Keratinocyte (primary cell): ENCODE data around the gene NRROS. TPM values are rescaled to one million over a fixed set of nuclear protein-coding genes. Genes with fewer than 3 reads are reported as not detected.

ENCODE experiments used
- DNase-seq: peaks from one replicate; pipeline ENCODE4 v3.0.0-alpha.2; 2011; ENCODE audit warnings: low read depth, missing footprints, low spot score
- FAIRE-seq: peaks from 2 replicates; lab custom pipeline; 2011; peaks lifted over from hg19 to GRCh38; lab: Jason Lieb, UNC
- H2AFZ ChIP-seq: 2 replicates; pipeline ENCODE4 v1.6.0; 2012; ENCODE audit warnings: low read length, control low read depth, inconsistent platforms; ENCODE audit not compliant: control insufficient read depth
- H3K27ac ChIP-seq: 2 replicates; pipeline ENCODE4 v1.5.1; 2011; ENCODE audit warnings: low read length; ENCODE audit not compliant: control insufficient read depth, insufficient read depth
- H3K27me3 ChIP-seq: 3 replicates; pipeline ENCODE4 v1.6.0; 2011; ENCODE audit warnings: low read length; ENCODE audit not compliant: control insufficient read depth, insufficient read depth; ENCODE audit errors: extremely low read depth
- H3K36me3 ChIP-seq, 2 experiments: 2 replicates in 1 of 2; 3 replicates in 1 of 2; pipeline ENCODE4 v1.5.1; 2011; ENCODE audit warnings: low read length in 2 of 2, mild to moderate bottlenecking in 1 of 2; ENCODE audit not compliant: control insufficient read depth in 2 of 2, insufficient read depth in 2 of 2; ENCODE audit errors: extremely low read depth in 1 of 2
- H3K4me1 ChIP-seq: 3 replicates; pipeline ENCODE4 v1.5.1; 2011; ENCODE audit warnings: low read length; ENCODE audit not compliant: control insufficient read depth, insufficient read depth; ENCODE audit errors: extremely low read depth
- H3K4me2 ChIP-seq: 3 replicates; pipeline ENCODE4 v1.6.0; 2011; ENCODE audit warnings: low read depth, low read length; ENCODE audit not compliant: control insufficient read depth, insufficient read depth; ENCODE audit errors: extremely low read depth
- H3K4me3 ChIP-seq, 3 experiments: fragments of 200-600 bp in 1 of 3; sonication (generic) in 1 of 3; 2 replicates in 2 of 3; 3 replicates in 1 of 3; pipeline ENCODE4 v1.5.1; 2011 to 2016; ENCODE audit warnings: low read length in 3 of 3, mild to moderate bottlenecking in 3 of 3, control low read depth in 2 of 3, inconsistent platforms in 1 of 3, low read depth in 1 of 3, mixed read lengths in 1 of 3, mixed run types in 1 of 3, moderate library complexity in 1 of 3; ENCODE audit not compliant: control insufficient read depth in 2 of 3, insufficient read depth in 2 of 3; ENCODE audit errors: extremely low read depth in 1 of 3
- H3K79me2 ChIP-seq: 2 replicates; pipeline ENCODE4 v1.6.0; 2012; ENCODE audit warnings: low read length; ENCODE audit not compliant: control insufficient read depth, insufficient read depth
- H3K9ac ChIP-seq: 3 replicates; pipeline ENCODE4 v1.6.0; 2011; ENCODE audit warnings: low read length; ENCODE audit not compliant: control insufficient read depth, insufficient read depth; ENCODE audit errors: extremely low read depth
- H3K9me1 ChIP-seq: 3 replicates; pipeline ENCODE4 v1.6.0; 2011; ENCODE audit warnings: low read length; ENCODE audit not compliant: control insufficient read depth, insufficient read depth; ENCODE audit errors: extremely low read depth
- H3K9me3 ChIP-seq: 2 replicates; pipeline ENCODE4 v1.5.1; 2012; ENCODE audit warnings: low read depth, low read length; ENCODE audit not compliant: control insufficient read depth
- H4K20me1 ChIP-seq: 3 replicates; pipeline ENCODE4 v1.6.0; 2011; ENCODE audit warnings: low read length; ENCODE audit not compliant: control insufficient read depth, insufficient read depth; ENCODE audit errors: extremely low read depth
- EZH2 ChIP-seq: IDR thresholded peaks from one replicate; pipeline ENCODE4 v1.6.1; 2012; ENCODE audit warnings: inconsistent platforms, mild to moderate bottlenecking, low read length, moderate library complexity
- dilution Hi-C: fragments of 300-500 bp; cut with MboI; formaldehyde crosslinking; loops from one replicate; pipeline ENCODE4 v1.7.0; 2020; ENCODE audit warnings: low sequenced_read_pairs; ENCODE audit not compliant: extremely low pct_ligation_motif_present
- polyA minus RNA-seq, 3 experiments: library from RNA; depleted of rRNA, polyadenylated mRNA; stranded (reverse); fragments of >200 nt; gene quantifications; 1 replicate in 1 of 3; 2 replicates in 1 of 3; 3 replicates in 1 of 3; pipeline ENCODE4 v1.2.3, GENCODE V29; 2011
- polyA plus RNA-seq, 5 experiments: library from polyadenylated mRNA; depleted of rRNA in 3 of 5; stranded (reverse) in 3 of 5; stranded (forward) in 1 of 5; unstranded in 1 of 5; fragments of >200 nt; gene quantifications; 1 replicate in 1 of 5; 2 replicates in 3 of 5; 3 replicates in 1 of 5; pipeline versions ENCODE4 v1.2.1 to v1.2.3, GENCODE V29; 2011 to 2012; ENCODE audit warnings: missing spikeins in 2 of 5, low read depth in 1 of 5, low replicate concordance in 1 of 5
- TF ChIP-seq, protein P1 (sequence below), 3 experiments: IDR thresholded peaks in 1 of 3; conservative IDR thresholded peaks in 1 of 3; optimal IDR thresholded peaks in 1 of 3; 2 replicates in 2 of 3; 3 replicates in 1 of 3; pipeline versions ENCODE3 to v1.5.1; 2011; ENCODE audit warnings: low read length in 3 of 3, mild to moderate bottlenecking in 3 of 3, moderate library complexity in 2 of 3, control low read depth in 1 of 3, inconsistent platforms in 1 of 3; ENCODE audit not compliant: insufficient read depth in 2 of 3; ENCODE audit errors: extremely low read depth in 1 of 3

The NRROS gene
- polyA plus RNA-seq (0.02 to 0.05 TPM (median 0.03 TPM) in 3 replicates), polyA minus RNA-seq (not detected in 3 replicates)
- not detected for polyA plus RNA-seq (2011; ENCODE audit: low read depth)
- 0.04 and 0.05 TPM in 2 replicates for polyA plus RNA-seq (2011; cell fraction: cytosol; rRNA removed)
- 0.09 and 0.16 TPM in 2 replicates for polyA plus RNA-seq (2011; cell fraction: nucleus; rRNA removed)
- polyA plus RNA-seq (2012; ENCODE audit: low replicate concordance), result 0.07 TPM in 1 of 2 replicates, not detected in the other
- polyA minus RNA-seq (2011; cell fraction: cytosol; rRNA and poly(A)+ RNA removed), result not detected
- not detected in 2 replicates for polyA minus RNA-seq (2011; cell fraction: nucleus; rRNA and poly(A)+ RNA removed)

DNA sequence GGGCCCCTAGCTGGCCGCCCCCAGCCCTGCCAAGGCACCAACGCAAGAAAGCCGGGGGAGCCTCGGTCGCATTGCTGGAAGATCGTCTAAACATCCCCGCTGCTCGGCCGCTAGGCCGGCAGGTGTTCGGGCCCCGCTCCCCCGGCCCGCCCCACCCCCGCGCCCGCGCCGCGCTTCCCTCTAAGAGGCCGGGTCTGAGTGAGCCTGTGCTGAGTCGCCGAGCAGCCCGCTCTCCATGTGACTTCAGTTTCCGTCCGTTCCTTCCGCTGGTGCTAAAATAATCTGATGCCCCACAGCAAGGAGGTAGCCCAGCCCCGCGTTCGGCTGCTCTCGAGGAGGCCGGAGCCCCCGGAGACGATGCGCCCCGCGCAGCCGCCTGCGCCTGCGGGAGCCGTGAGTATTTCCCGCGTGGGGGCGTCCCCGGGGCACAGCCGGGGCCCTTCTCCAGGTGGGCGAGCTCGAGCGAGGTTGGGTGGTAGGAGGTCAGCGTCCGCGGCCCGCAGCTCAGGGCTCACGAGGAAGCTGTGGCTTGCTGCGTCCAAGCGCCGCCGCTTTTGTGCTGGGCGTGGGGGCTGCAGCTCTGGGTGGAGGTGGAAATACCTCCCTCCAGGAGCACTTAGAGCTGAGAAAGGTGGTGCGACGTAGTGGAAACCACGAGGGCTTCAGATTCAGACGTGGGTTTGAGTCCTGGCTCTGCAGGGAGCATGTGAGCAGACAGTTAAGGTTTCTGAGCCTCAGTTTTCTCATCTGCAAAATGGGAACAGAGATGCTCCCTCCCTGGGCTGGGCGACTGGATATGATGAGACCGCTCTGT is at the start of gene NRROS:
TSS of gene NRROS (plus strand) at position 212 of the 814 bp plus-strand sequence. CDS start 14,846 bp downstream, outside the sequence.
- Histone ChIP-seq H3K4me1 (peaks cover 3% of the 10 kb centered on the region), H3K4me3 (peak within 1 kb of the TSS; percentile 27 to 50 (median 49)), H3K4me2 (peak within 1 kb of the TSS; percentile 78), H3K27me3 (peaks cover 51% of the 10 kb centered on the region), H3K9me3 (no peaks in the 10 kb centered on the region), H2AFZ (peak within 1 kb of the TSS; percentile 47), H3K9ac (no peak within 1 kb of the TSS), H4K20me1 (no peaks in the 10 kb centered on the region), H3K9me1 (no peaks in the 10 kb centered on the region), H3K79me2 (no peaks in the 10 kb centered on the region), H3K36me3 (no peaks in the 10 kb centered on the region), H3K27ac (no peak within 1 kb of the TSS)
- dilution Hi-C loops, result no loop called here
- DNase-seq (no peak), FAIRE-seq (no peak)
- peak; percentile 66 for TF ChIP-seq EZH2
- TF ChIP-seq, protein P1, sequence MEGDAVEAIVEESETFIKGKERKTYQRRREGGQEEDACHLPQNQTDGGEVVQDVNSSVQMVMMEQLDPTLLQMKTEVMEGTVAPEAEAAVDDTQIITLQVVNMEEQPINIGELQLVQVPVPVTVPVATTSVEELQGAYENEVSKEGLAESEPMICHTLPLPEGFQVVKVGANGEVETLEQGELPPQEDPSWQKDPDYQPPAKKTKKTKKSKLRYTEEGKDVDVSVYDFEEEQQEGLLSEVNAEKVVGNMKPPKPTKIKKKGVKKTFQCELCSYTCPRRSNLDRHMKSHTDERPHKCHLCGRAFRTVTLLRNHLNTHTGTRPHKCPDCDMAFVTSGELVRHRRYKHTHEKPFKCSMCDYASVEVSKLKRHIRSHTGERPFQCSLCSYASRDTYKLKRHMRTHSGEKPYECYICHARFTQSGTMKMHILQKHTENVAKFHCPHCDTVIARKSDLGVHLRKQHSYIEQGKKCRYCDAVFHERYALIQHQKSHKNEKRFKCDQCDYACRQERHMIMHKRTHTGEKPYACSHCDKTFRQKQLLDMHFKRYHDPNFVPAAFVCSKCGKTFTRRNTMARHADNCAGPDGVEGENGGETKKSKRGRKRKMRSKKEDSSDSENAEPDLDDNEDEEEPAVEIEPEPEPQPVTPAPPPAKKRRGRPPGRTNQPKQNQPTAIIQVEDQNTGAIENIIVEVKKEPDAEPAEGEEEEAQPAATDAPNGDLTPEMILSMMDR (optimal IDR thresholded peaks at IDR 0.05 in 1 of 3, IDR thresholded peaks at IDR 0.05 in 1 of 3, conservative IDR thresholded peaks at IDR 0.05 in 1 of 3; ENCODE audit: extremely low read depth in 1 of 3, insufficient read depth in 2 of 3, low read length in 3 of 3), result no peak

DNA sequence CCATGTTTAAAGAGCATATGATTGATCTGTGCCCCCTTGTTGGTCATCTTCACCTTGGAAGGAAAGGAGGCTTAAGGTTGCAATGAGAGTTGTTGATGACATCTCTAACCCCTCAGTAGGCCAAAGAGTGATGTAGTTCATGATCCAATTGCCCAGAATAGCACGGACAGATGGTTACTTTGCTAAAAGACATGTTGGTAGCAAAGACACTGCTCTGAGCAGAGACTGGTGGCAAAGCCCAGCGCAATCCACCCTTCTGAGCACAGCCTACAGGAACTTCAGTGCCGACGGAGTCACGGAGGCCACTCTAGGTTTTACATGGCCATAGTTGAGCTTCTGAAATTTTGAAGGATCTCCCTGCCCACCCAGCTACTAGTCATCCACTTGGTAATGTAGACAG is 49.2 kb upstream of the NRROS start:
- no peak overlapping the region for H3K9ac ChIP-seq
- no peaks in the 10 kb centered on the region for H3K4me1 ChIP-seq
- no peaks in the 10 kb centered on the region for H3K27me3 ChIP-seq
- TF ChIP-seq, protein P1 (optimal IDR thresholded peaks at IDR 0.05 in 1 of 3, IDR thresholded peaks at IDR 0.05 in 1 of 3, conservative IDR thresholded peaks at IDR 0.05 in 1 of 3; ENCODE audit: extremely low read depth in 1 of 3, insufficient read depth in 2 of 3, low read length in 3 of 3), result no peak
- no peak for TF ChIP-seq EZH2
- H3K79me2 ChIP-seq, result no peaks in the 10 kb centered on the region
- DNase-seq (no peak), FAIRE-seq (no peak)
- no peak overlapping the region for H3K4me3 ChIP-seq
- no peak overlapping the region for H2AFZ ChIP-seq
- no peaks in the 10 kb centered on the region for H4K20me1 ChIP-seq
- dilution Hi-C loops, result no loop called here
- no peak overlapping the region for H3K27ac ChIP-seq
- no peaks in the 10 kb centered on the region for H3K9me1 ChIP-seq
- H3K9me3 ChIP-seq, result no peaks in the 10 kb centered on the region
- H3K36me3 ChIP-seq, result peaks cover 0 to 5% of the 10 kb centered on the region in 2 experiments
- no peak overlapping the region for H3K4me2 ChIP-seq
